ENCODE data around the gene TENT4A. TPM values are rescaled to one million over a fixed set of nuclear protein-coding genes. Genes with fewer than 3 reads are reported as not detected.

Gene TENT4A
- total RNA-seq, 2 experiments from 2014 or later = 39.0 to 46.1 TPM

GRCh38 chr5:6787941-6788340 is 74.7 kb downstream of the TENT4A start:
- no peak overlapping the region for H2AFZ ChIP-seq (ENCODE audit: low read length)
- POLR2A ChIA-PET = no interaction called here
- intact Hi-C loops (cut with micrococcal nuclease; ENCODE audit: unreplicated experiment) = no loop called here
- H3K4me3 ChIP-seq (ENCODE audit: low read depth, low read length, poor library complexity, severe bottlenecking) = no peak overlapping the region
- no peaks in the 10 kb centered on the region for H3K4me1 ChIP-seq (ENCODE audit: insufficient read depth, low read length, poor library complexity, severe bottlenecking)
- H4K20me1 ChIP-seq (ENCODE audit: insufficient read depth, low read length) = no peaks in the 10 kb centered on the region
- H3K9me3 ChIP-seq (ENCODE audit: low read length) = no peaks in the 10 kb centered on the region
- DNase-seq (ENCODE audit: low spot score) = no peak
- H3K4me2 ChIP-seq (ENCODE audit: low read length) = no peak overlapping the region
- no peak for TF ChIP-seq EZH2phosphoT487 (IDR thresholded peaks at IDR 0.05; ENCODE audit: borderline replicate concordance, low read depth, low read length)
- no peak for TF ChIP-seq CTCF (conservative IDR thresholded peaks at IDR 0.05; ENCODE audit: low read length)
- no peaks in the 10 kb centered on the region for H3K36me3 ChIP-seq (ENCODE audit: insufficient read depth, low read length)
- no peak overlapping the region for H3K27ac ChIP-seq (ENCODE audit: low read depth, low read length, poor library complexity, severe bottlenecking)
- CTCF ChIA-PET (ENCODE audit: unreplicated experiment) = no interaction called here
- H3K79me2 ChIP-seq (ENCODE audit: insufficient read depth, low read depth, low read length) = no peaks in the 10 kb centered on the region
- H3K9me2 ChIP-seq (ENCODE audit: insufficient read depth, low read length) = no peaks in the 10 kb centered on the region
- no TSS peak for BruUV-seq (replicated peaks)

GRCh38 chr5:6788439-6788838 is 75.2 kb downstream of the TENT4A start:
- Histone ChIP-seq H3K9me3 (ENCODE audit: low read length) (no peaks in the 10 kb centered on the region), H3K4me2 (ENCODE audit: low read length) (no peak overlapping the region), H2AFZ (ENCODE audit: low read length) (no peak overlapping the region), H3K27ac (ENCODE audit: low read depth, low read length, poor library complexity, severe bottlenecking) (no peak overlapping the region), H3K79me2 (ENCODE audit: insufficient read depth, low read depth, low read length) (no peaks in the 10 kb centered on the region), H3K9me2 (ENCODE audit: insufficient read depth, low read length) (no peaks in the 10 kb centered on the region), H3K4me3 (ENCODE audit: low read depth, low read length, poor library complexity, severe bottlenecking) (no peak overlapping the region), H3K36me3 (ENCODE audit: insufficient read depth, low read length) (no peaks in the 10 kb centered on the region), H3K4me1 (ENCODE audit: insufficient read depth, low read length, poor library complexity, severe bottlenecking) (no peaks in the 10 kb centered on the region), H4K20me1 (ENCODE audit: insufficient read depth, low read length) (no peaks in the 10 kb centered on the region)
- TF ChIP-seq EZH2phosphoT487 (IDR thresholded peaks at IDR 0.05; ENCODE audit: borderline replicate concordance, low read depth, low read length) (no peak), CTCF (conservative IDR thresholded peaks at IDR 0.05; ENCODE audit: low read length) (no peak)
- BruUV-seq (replicated peaks) = no TSS peak
- ChIA-PET POLR2A (no interaction called here), CTCF (ENCODE audit: unreplicated experiment) (no interaction called here)
- intact Hi-C loops (cut with micrococcal nuclease; ENCODE audit: unreplicated experiment) = no loop called here
- no peak for DNase-seq (ENCODE audit: low spot score)

GRCh38 chr5:6788956-6789649 is 75.9 kb downstream of the TENT4A start:
- H3K4me3 ChIP-seq (ENCODE audit: low read depth, low read length, poor library complexity, severe bottlenecking) = no peak overlapping the region
- H3K79me2 ChIP-seq (ENCODE audit: insufficient read depth, low read depth, low read length) = no peaks in the 10 kb centered on the region
- intact Hi-C loops (cut with micrococcal nuclease; ENCODE audit: unreplicated experiment) = no loop called here
- H3K4me2 ChIP-seq (ENCODE audit: low read length) = no peak overlapping the region
- no peaks in the 10 kb centered on the region for H3K9me3 ChIP-seq (ENCODE audit: low read length)
- no TSS peak for BruUV-seq (replicated peaks)
- no peak for DNase-seq (ENCODE audit: low spot score)
- H2AFZ ChIP-seq (ENCODE audit: low read length) = no peak overlapping the region
- no peaks in the 10 kb centered on the region for H3K9me2 ChIP-seq (ENCODE audit: insufficient read depth, low read length)
- ChIA-PET CTCF (ENCODE audit: unreplicated experiment) (no interaction called here), POLR2A (interaction anchor here (0.6 kb wide), 1 partner anchor 401 kb away, joined by 5 read pairs; no protein-coding TSS in a partner anchor)
- no peaks in the 10 kb centered on the region for H3K4me1 ChIP-seq (ENCODE audit: insufficient read depth, low read length, poor library complexity, severe bottlenecking)
- no peak for TF ChIP-seq CTCF (conservative IDR thresholded peaks at IDR 0.05; ENCODE audit: low read length)
- TF ChIP-seq EZH2phosphoT487 (IDR thresholded peaks at IDR 0.05; ENCODE audit: borderline replicate concordance, low read depth, low read length) = no peak
- no peak overlapping the region for H3K27ac ChIP-seq (ENCODE audit: low read depth, low read length, poor library complexity, severe bottlenecking)
- no peaks in the 10 kb centered on the region for H3K36me3 ChIP-seq (ENCODE audit: insufficient read depth, low read length)
- no peaks in the 10 kb centered on the region for H4K20me1 ChIP-seq (ENCODE audit: insufficient read depth, low read length)
